Panc1 (cell line): ENCODE measurements around the gene TLCD1. TPM values are rescaled to one million over a fixed set of nuclear protein-coding genes. Genes with fewer than 3 reads are reported as not detected.

Source experiments
- ATAC-seq: fragments of 200-7000 bp; cut with Tn5 transposase; 2 replicates; pipeline ENCODE4 v1.9.1; 2020; ENCODE audit warnings: mild to moderate bottlenecking, moderate library complexity
- BruUV-seq: library from RNA; stranded (reverse); fragments of 400-500 nt; replicated peaks from 2 replicates; lab custom pipeline; 2021; lab: Mats Ljungman, UMichigan
- CTCF ChIA-PET: fragments of 300-600 bp; sonication (Branson Sonifier 250); formaldehyde crosslinking; loops from one replicate; lab custom pipeline; 2022; ENCODE audit warnings: antibody characterized with exemption; lab: Charles Lee
- POLR2A ChIA-PET: fragments of 300-600 bp; sonication (Branson Sonifier 250); formaldehyde crosslinking; loops from one replicate; lab custom pipeline; 2022; ENCODE audit warnings: antibody characterized with exemption; lab: Charles Lee
- DNase-seq: peaks from one replicate; pipeline ENCODE4 v3.0.0-alpha.2; 2010; ENCODE audit warnings: low read depth, low spot score
- H3K27ac ChIP-seq: 2 replicates; pipeline ENCODE4 v1.5.1; 2011; ENCODE audit warnings: mild to moderate bottlenecking, low read length, inconsistent platforms
- H3K27me3 ChIP-seq: fragments of 200-500 bp; sonication (Bioruptor generic); 2 replicates; pipeline ENCODE4 v1.6.0; 2014; ENCODE audit warnings: low read length, inconsistent platforms; ENCODE audit not compliant: control insufficient read depth, insufficient read depth
- H3K36me3 ChIP-seq: fragments of 200-500 bp; sonication (Bioruptor generic); 2 replicates; pipeline ENCODE4 v1.5.1; 2014; ENCODE audit warnings: inconsistent platforms, mild to moderate bottlenecking, low read length, moderate library complexity; ENCODE audit not compliant: control insufficient read depth, insufficient read depth
- H3K4me1 ChIP-seq: 2 replicates; pipeline ENCODE4 v1.5.1; 2011; ENCODE audit warnings: inconsistent platforms, mild to moderate bottlenecking, low read length, moderate library complexity; ENCODE audit not compliant: control insufficient read depth, insufficient read depth
- H3K4me3 ChIP-seq, 2 experiments: 2 replicates each; pipeline ENCODE4 v1.5.1; 2011 to 2012; ENCODE audit warnings: low read depth in 2 of 2, low read length in 2 of 2, mild to moderate bottlenecking in 2 of 2, inconsistent platforms in 1 of 2, moderate library complexity in 1 of 2
- H3K9me3 ChIP-seq: fragments of 200-500 bp; sonication (Bioruptor generic); 2 replicates; pipeline ENCODE4 v1.5.1; 2014; ENCODE audit warnings: low read depth, mild to moderate bottlenecking, inconsistent platforms, low read length, moderate library complexity; ENCODE audit not compliant: control insufficient read depth, insufficient read depth
- POLR2AphosphoS5 ChIP-seq: IDR thresholded peaks from 2 replicates; pipeline ENCODE4 v1.6.1; 2012; ENCODE audit warnings: mild to moderate bottlenecking, low read depth, low read length, moderate library complexity
- REST ChIP-seq, 2 experiments: IDR thresholded peaks; 2 replicates each; pipeline ENCODE4 v1.6.1; 2011 to 2012; ENCODE audit warnings: low read depth in 2 of 2, control low read depth in 1 of 2, low read length in 1 of 2, mild to moderate bottlenecking in 1 of 2, moderate library complexity in 1 of 2; ENCODE audit not compliant: insufficient read depth in 1 of 2
- SIN3A ChIP-seq: IDR thresholded peaks from 2 replicates; pipeline ENCODE4 v1.6.1; 2012; ENCODE audit warnings: low read depth, mild to moderate bottlenecking, low read length, moderate library complexity, borderline replicate concordance; ENCODE audit not compliant: insufficient read depth
- TCF7L2 ChIP-seq: IDR thresholded peaks from 2 replicates; pipeline ENCODE4 v1.6.1; 2011; ENCODE audit warnings: mild to moderate bottlenecking, low read depth, low read length, inconsistent platforms
- in situ Hi-C: cut with HindIII; loops from 2 replicates; pipeline ENCODE4 v1.10.0; 2016; ENCODE audit warnings: low sequenced_read_pairs, low pct_unique_long_range_greater_than_20kb
- intact Hi-C: fragments of 100-400 bp; cut with micrococcal nuclease; formaldehyde crosslinking; loops from one replicate; pipeline ENCODE4 v1.10.0; 2022; ENCODE audit not compliant: unreplicated experiment
- total RNA-seq: library from RNA; stranded (reverse); gene quantifications from one replicate; pipeline ENCODE4 v1.2.1, GENCODE V29; 2021; ENCODE audit not compliant: unreplicated experiment
- TF ChIP-seq, protein P1 (sequence below): fragments of 450-650 bp; IDR thresholded peaks from 2 replicates; pipeline ENCODE4 v1.5.1; 2017; ENCODE audit warnings: mild to moderate bottlenecking

TLCD1 gene
- total RNA-seq, 1 experiment from 2014 or later: 55.7 TPM

- H3K9me3 ChIP-seq: no peaks in the 10 kb centered on the region
- H3K4me1 ChIP-seq: peaks cover 8% of the 10 kb centered on the region
- CTCF ChIA-PET: interaction anchor here (0.6 kb wide), 1 partner anchor 29 kb away, joined by 7 read pairs; no protein-coding TSS in a partner anchor
- POLR2A ChIA-PET: no interaction called here
- H3K36me3 ChIP-seq: no peaks in the 10 kb centered on the region; the same call in 1 of the 2 replicates
- H3K4me3 ChIP-seq: no peak overlapping the region
- ATAC-seq (no peak), DNase-seq (no peak)
- no TSS peak for BruUV-seq
- in situ Hi-C loops: no loop called here
- TF ChIP-seq SIN3A (no peak), REST (IDR thresholded peaks at IDR 0.05; ENCODE audit: insufficient read depth in 1 of 2, low read depth in 2 of 2, low read length in 1 of 2) (no peak), POLR2AphosphoS5 (no peak), TCF7L2 (no peak)
- TF ChIP-seq, protein P1, sequence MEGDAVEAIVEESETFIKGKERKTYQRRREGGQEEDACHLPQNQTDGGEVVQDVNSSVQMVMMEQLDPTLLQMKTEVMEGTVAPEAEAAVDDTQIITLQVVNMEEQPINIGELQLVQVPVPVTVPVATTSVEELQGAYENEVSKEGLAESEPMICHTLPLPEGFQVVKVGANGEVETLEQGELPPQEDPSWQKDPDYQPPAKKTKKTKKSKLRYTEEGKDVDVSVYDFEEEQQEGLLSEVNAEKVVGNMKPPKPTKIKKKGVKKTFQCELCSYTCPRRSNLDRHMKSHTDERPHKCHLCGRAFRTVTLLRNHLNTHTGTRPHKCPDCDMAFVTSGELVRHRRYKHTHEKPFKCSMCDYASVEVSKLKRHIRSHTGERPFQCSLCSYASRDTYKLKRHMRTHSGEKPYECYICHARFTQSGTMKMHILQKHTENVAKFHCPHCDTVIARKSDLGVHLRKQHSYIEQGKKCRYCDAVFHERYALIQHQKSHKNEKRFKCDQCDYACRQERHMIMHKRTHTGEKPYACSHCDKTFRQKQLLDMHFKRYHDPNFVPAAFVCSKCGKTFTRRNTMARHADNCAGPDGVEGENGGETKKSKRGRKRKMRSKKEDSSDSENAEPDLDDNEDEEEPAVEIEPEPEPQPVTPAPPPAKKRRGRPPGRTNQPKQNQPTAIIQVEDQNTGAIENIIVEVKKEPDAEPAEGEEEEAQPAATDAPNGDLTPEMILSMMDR: no peak
- H3K27me3 ChIP-seq: no peaks in the 10 kb centered on the region
- intact Hi-C loops: no loop called here
- no peak overlapping the region for H3K27ac ChIP-seq
Observed at GRCh38 chr17:28756049-28756804, 30.2 kb upstream of the TLCD1 start.

DNA sequence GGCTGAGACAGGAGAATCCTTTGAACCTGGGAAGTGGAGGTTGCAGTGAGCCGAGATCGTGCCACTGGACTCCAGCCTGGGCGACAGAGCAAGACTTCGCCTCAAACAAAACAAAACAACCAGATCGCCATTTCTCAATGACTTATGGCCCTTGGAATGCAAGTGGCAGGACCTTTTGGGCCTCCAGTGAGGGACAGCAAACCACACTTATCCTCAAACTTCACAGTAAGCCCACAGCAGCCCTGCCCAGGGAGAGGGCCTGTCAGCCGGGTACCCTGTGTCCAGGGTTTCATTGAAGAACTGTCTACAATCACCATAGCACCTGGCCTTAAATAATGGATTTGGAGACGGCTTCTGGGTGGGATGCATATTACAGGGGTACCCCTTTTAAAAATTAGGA is 29.5 kb upstream of the TLCD1 start:
- ChIA-PET CTCF (no interaction called here), POLR2A (no interaction called here)
- in situ Hi-C loops: no loop called here
- Histone ChIP-seq H3K9me3 (no peaks in the 10 kb centered on the region), H3K4me1 (peaks cover 3% of the 10 kb centered on the region), H3K36me3 (no peaks in the 10 kb centered on the region; the same call in 1 of the 2 replicates), H3K27ac (no peak overlapping the region), H3K4me3 (no peak overlapping the region), H3K27me3 (no peaks in the 10 kb centered on the region)
- BruUV-seq: no TSS peak
- ATAC-seq (no peak), DNase-seq (no peak)
- intact Hi-C loops: no loop called here
- no peak for TF ChIP-seq SIN3A
- TF ChIP-seq TCF7L2: no peak
- TF ChIP-seq, protein P1: no peak
- TF ChIP-seq POLR2AphosphoS5: no peak
- no peak for TF ChIP-seq REST (IDR thresholded peaks at IDR 0.05; ENCODE audit: insufficient read depth in 1 of 2, low read depth in 2 of 2, low read length in 1 of 2)
